C4-2B (cell line): ENCODE measurements around the gene DLG2.
"Not testable (repeated sequence)": the region's sequence is repeated elsewhere in the genome, so short reads cannot be mapped to it uniquely, and the experiment has no call there.

Experiments
- H3K27ac ChIP-seq: fragments of 450-650 bp; 2 replicates; pipeline ENCODE4 v1.5.1; 2017
- ZFX ChIP-seq: fragments of 450-650 bp; IDR thresholded peaks from 2 replicates; pipeline ENCODE4 v1.6.1; 2017
- TF ChIP-seq, protein P1 (sequence below): fragments of 450-650 bp; conservative IDR thresholded peaks from 2 replicates; pipeline ENCODE4 v1.5.1; 2017; ENCODE audit warnings: mild to moderate bottlenecking

DLG2 gene

GRCh38 chr11:83609191-83609590 lies 2018.0 kb downstream of the DLG2 start:
- no peak overlapping the region for H3K27ac ChIP-seq
- no peak for TF ChIP-seq ZFX
- TF ChIP-seq, protein P1, sequence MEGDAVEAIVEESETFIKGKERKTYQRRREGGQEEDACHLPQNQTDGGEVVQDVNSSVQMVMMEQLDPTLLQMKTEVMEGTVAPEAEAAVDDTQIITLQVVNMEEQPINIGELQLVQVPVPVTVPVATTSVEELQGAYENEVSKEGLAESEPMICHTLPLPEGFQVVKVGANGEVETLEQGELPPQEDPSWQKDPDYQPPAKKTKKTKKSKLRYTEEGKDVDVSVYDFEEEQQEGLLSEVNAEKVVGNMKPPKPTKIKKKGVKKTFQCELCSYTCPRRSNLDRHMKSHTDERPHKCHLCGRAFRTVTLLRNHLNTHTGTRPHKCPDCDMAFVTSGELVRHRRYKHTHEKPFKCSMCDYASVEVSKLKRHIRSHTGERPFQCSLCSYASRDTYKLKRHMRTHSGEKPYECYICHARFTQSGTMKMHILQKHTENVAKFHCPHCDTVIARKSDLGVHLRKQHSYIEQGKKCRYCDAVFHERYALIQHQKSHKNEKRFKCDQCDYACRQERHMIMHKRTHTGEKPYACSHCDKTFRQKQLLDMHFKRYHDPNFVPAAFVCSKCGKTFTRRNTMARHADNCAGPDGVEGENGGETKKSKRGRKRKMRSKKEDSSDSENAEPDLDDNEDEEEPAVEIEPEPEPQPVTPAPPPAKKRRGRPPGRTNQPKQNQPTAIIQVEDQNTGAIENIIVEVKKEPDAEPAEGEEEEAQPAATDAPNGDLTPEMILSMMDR, result no peak

GRCh38 chr11:83608571-83608970 lies 2018.6 kb downstream of the DLG2 start:
- H3K27ac ChIP-seq, result no peak overlapping the region
- no peak for TF ChIP-seq ZFX
- TF ChIP-seq, protein P1, result no peak

- H3K27ac ChIP-seq, result no peak overlapping the region
- no peak for TF ChIP-seq ZFX
- TF ChIP-seq, protein P1, result no peak
These were observed 2025.1 kb downstream of the DLG2 start for GRCh38 chr11:83601914-83602527.

DNA sequence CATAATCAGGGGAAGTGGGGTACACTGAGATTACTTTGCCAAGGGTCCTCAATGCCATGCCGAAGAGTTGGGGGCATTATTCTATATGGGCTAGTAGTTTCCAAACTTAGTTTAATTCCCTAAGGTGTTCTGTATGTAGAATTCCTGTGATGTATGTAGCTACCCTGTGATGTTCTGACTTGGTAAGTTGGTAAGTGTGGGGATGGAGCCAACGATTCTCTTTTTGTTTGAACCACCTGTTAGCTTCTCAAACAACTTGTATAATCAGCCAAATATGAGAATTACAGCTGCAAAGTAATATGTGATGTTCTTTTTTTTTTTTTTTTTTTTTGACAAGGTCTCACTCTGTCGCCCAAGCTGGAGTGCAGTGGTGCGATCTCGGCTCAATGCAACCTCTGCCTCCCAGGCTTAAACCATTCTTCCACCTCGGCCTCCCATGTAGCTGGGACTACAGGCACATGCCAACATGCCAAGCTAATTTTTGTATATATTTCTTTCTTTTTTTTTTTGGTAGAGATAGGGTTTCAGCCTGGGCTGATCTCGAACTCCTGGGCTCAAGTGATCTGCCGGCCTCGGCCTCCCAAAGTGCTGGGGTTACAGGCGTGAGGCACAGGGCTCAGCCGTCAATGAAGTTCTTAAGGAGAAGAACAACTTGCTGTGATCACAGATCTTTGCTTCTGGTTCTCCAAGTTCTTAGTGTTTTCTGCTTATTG lies 2025.8 kb downstream of the DLG2 start:
- H3K27ac ChIP-seq, result no peak overlapping the region
- TF ChIP-seq, protein P1, result no peak

GRCh38 chr11:83600661-83601060 lies 2026.5 kb downstream of the DLG2 start:
- H3K27ac ChIP-seq, result no peak overlapping the region
- TF ChIP-seq, protein P1, result no peak
- TF ChIP-seq ZFX, result no peak

DNA sequence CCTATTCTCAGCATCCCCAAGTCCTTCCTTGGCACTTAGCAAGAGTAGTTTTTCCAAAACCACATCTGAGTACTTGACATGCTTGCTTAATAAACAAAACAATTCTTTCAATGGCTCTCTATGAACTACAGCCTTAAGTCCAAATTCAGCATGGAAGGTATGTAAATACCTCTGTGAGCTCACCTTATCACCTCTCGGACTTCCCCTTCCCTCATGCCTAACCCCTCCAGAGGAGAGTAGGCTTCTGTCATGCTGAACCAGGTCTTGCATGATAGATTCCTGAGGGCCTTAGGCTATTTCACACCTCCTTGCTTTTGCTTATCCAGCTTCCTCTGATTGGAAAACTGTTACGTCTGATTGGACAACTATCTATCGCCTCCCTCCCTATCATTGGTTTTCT lies 2028.1 kb downstream of the DLG2 start:
- TF ChIP-seq ZFX, result no peak
- TF ChIP-seq, protein P1, result no peak
- no peak overlapping the region for H3K27ac ChIP-seq

DNA sequence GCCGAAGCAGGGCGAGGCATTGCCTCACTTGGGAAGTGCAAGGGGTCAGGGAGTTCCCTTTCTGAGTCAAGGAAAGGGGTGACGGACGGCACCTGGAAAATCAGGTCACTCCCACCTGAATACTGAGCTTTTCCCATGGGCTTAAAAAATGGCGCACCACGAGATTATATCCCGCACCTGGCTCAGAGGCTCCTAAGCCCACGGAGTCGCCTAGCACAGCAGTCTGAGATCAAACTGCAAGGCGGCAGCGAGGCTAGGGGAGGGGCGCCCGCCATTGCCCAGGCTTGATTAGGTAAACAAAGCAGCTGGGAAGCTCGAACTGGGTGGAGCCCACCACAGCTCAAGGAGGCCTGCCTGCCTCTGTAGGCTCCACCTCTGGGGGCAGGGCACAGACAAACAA lies 2039.3 kb downstream of the DLG2 start:
- not testable (repeated sequence) for H3K27ac ChIP-seq
